OCI-LY7 (cell line): ENCODE data around the gene C15orf62. TPM values are rescaled to one million over a fixed set of nuclear protein-coding genes. Genes with fewer than 3 reads are reported as not detected.

Experiments
- BruUV-seq: library from RNA; stranded (reverse); fragments of 400-500 nt; replicated peaks from 2 replicates; lab custom pipeline; 2021; lab: Mats Ljungman, UMichigan
- CTCF ChIA-PET: fragments of 300-600 bp; sonication (Branson Sonifier 250); formaldehyde crosslinking; loops from one replicate; lab custom pipeline; 2022; ENCODE audit warnings: antibody characterized with exemption; ENCODE audit not compliant: unreplicated experiment; lab: Charles Lee
- POLR2A ChIA-PET: fragments of 300-600 bp; sonication (Branson Sonifier 250); formaldehyde crosslinking; loops from one replicate; lab custom pipeline; 2022; ENCODE audit warnings: antibody characterized with exemption; lab: Charles Lee
- DNase-seq: peaks from one replicate; pipeline ENCODE4 v3.0.0-alpha.2; 2015; ENCODE audit warnings: low spot score
- H2AFZ ChIP-seq: fragments of 200-600 bp; sonication (generic), shearing (Covaris generic); 2 replicates; pipeline ENCODE4 v1.6.1; 2014; ENCODE audit warnings: mild to moderate bottlenecking, antibody characterized with exemption, low read length, moderate library complexity
- H3K27ac ChIP-seq: fragments of 200-600 bp; sonication (generic); 2 replicates; pipeline ENCODE4 v1.5.1; 2014; ENCODE audit warnings: mixed run types, low read depth, mild to moderate bottlenecking, moderate library complexity, low read length, inconsistent platforms; ENCODE audit not compliant: poor library complexity, severe bottlenecking
- H3K36me3 ChIP-seq: fragments of 200-600 bp; sonication (generic); 2 replicates; pipeline ENCODE4 v1.6.1; 2014; ENCODE audit warnings: mild to moderate bottlenecking, antibody characterized with exemption, low read length, moderate library complexity, mixed read lengths; ENCODE audit not compliant: insufficient read depth
- H3K4me1 ChIP-seq: fragments of 200-600 bp; sonication (generic); 2 replicates; pipeline ENCODE4 v1.5.1; 2014; ENCODE audit warnings: mild to moderate bottlenecking, low read length; ENCODE audit not compliant: insufficient read depth, poor library complexity, severe bottlenecking
- H3K4me2 ChIP-seq: fragments of 200-600 bp; sonication (generic); 2 replicates; pipeline ENCODE4 v1.6.1; 2014; ENCODE audit warnings: mild to moderate bottlenecking, low read length
- H3K4me3 ChIP-seq: fragments of 200-600 bp; sonication (generic); 2 replicates; pipeline ENCODE4 v1.5.1; 2014; ENCODE audit warnings: mild to moderate bottlenecking, low read depth, low read length; ENCODE audit not compliant: poor library complexity, severe bottlenecking
- H3K79me2 ChIP-seq: fragments of 200-600 bp; sonication (generic); 2 replicates; pipeline ENCODE4 v1.6.1; 2016; ENCODE audit warnings: low read depth, mild to moderate bottlenecking, low read length, moderate library complexity, mixed read lengths; ENCODE audit not compliant: insufficient read depth
- H3K9me2 ChIP-seq: fragments of 200-600 bp; sonication (generic); 2 replicates; pipeline ENCODE4 v1.6.1; 2016; ENCODE audit warnings: mild to moderate bottlenecking, low read length, mixed read lengths; ENCODE audit not compliant: insufficient read depth
- H3K9me3 ChIP-seq: fragments of 200-600 bp; sonication (generic); 2 replicates; pipeline ENCODE4 v1.6.1; 2014; ENCODE audit warnings: mild to moderate bottlenecking, mixed run types, low read length, mixed read lengths
- H4K20me1 ChIP-seq: fragments of 200-600 bp; sonication (generic); 2 replicates; pipeline ENCODE4 v1.6.1; 2014; ENCODE audit warnings: mild to moderate bottlenecking, antibody characterized with exemption, low read length, moderate library complexity, mixed read lengths; ENCODE audit not compliant: insufficient read depth
- EZH2phosphoT487 ChIP-seq: fragments of 200-600 bp; sonication (generic); IDR thresholded peaks from 2 replicates; pipeline ENCODE4 v1.6.1; 2018; ENCODE audit warnings: low read depth, borderline replicate concordance, mild to moderate bottlenecking, mixed run types, antibody characterized with exemption, low read length, moderate library complexity, mixed read lengths
- intact Hi-C: fragments of 100-400 bp; cut with micrococcal nuclease; formaldehyde crosslinking; loops from one replicate; pipeline ENCODE4 v1.10.0; 2022; ENCODE audit not compliant: unreplicated experiment
- total RNA-seq, 2 experiments: library from RNA; depleted of rRNA in 1 of 2; stranded (reverse); fragments of >200 nt in 1 of 2; shearing (Covaris generic) in 1 of 2; gene quantifications; 2 replicates each; pipeline ENCODE4 v1.2.3, GENCODE V29; 2014 to 2022
- TF ChIP-seq, protein P1 (sequence below): fragments of 200-600 bp; sonication (generic); conservative IDR thresholded peaks from 2 replicates; pipeline ENCODE4 v1.5.1; 2014; ENCODE audit warnings: mild to moderate bottlenecking, antibody characterized with exemption, low read length, moderate library complexity, mixed read lengths

C15orf62 gene
- total RNA-seq, 2 experiments from 2014 or later, result 2.7 to 4.7 TPM

- H3K79me2 ChIP-seq, result peaks cover 4% of the 10 kb centered on the region; the same call in 1 of the 2 replicates
- ChIA-PET CTCF (no interaction called here), POLR2A (no interaction called here)
- H3K9me3 ChIP-seq, result no peaks in the 10 kb centered on the region
- H4K20me1 ChIP-seq, result no peaks in the 10 kb centered on the region
- no peak for DNase-seq
- intact Hi-C loops, result loop anchor here (5.0 kb wide), 2 partner anchors 125 to 175 kb away; partner anchors contain the start of genes KNL1 and VPS18
- TF ChIP-seq, protein P1, sequence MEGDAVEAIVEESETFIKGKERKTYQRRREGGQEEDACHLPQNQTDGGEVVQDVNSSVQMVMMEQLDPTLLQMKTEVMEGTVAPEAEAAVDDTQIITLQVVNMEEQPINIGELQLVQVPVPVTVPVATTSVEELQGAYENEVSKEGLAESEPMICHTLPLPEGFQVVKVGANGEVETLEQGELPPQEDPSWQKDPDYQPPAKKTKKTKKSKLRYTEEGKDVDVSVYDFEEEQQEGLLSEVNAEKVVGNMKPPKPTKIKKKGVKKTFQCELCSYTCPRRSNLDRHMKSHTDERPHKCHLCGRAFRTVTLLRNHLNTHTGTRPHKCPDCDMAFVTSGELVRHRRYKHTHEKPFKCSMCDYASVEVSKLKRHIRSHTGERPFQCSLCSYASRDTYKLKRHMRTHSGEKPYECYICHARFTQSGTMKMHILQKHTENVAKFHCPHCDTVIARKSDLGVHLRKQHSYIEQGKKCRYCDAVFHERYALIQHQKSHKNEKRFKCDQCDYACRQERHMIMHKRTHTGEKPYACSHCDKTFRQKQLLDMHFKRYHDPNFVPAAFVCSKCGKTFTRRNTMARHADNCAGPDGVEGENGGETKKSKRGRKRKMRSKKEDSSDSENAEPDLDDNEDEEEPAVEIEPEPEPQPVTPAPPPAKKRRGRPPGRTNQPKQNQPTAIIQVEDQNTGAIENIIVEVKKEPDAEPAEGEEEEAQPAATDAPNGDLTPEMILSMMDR, result no peak
- TF ChIP-seq EZH2phosphoT487, result no peak
- H3K27ac ChIP-seq, result no peak overlapping the region
- no peak overlapping the region for H3K4me2 ChIP-seq
- H3K4me3 ChIP-seq, result no peak overlapping the region
- H3K4me1 ChIP-seq, result peaks cover 66% of the 10 kb centered on the region
- peaks cover 37% of the 10 kb centered on the region; the same call in 1 of the 2 replicates for H3K36me3 ChIP-seq
- no peak overlapping the region for H2AFZ ChIP-seq
- H3K9me2 ChIP-seq, result no peaks in the 10 kb centered on the region
- no TSS peak for BruUV-seq
Observed at GRCh38 chr15:40766906-40767837, 2.6 kb upstream of the C15orf62 start.

- POLR2A ChIA-PET, result interaction anchor here (1.3 to 2.1 kb wide), 3 partner anchors 11 to 199 kb away, joined by 3 to 11 read pairs (median 4); partner anchors contain the start of gene RPUSD2
- Histone ChIP-seq H3K4me2 (peak overlapping the region; percentile 80), H3K27ac (peak overlapping the region; percentile 97), H3K4me3 (no peak overlapping the region), H3K9me3 (no peaks in the 10 kb centered on the region), H2AFZ (no peak overlapping the region), H4K20me1 (no peaks in the 10 kb centered on the region), H3K79me2 (peaks cover 4% of the 10 kb centered on the region; the same call in 1 of the 2 replicates), H3K36me3 (peaks cover 41% of the 10 kb centered on the region; the same call in 1 of the 2 replicates), H3K4me1 (peaks cover 65% of the 10 kb centered on the region), H3K9me2 (no peaks in the 10 kb centered on the region)
- no TSS peak for BruUV-seq
- no peak for TF ChIP-seq EZH2phosphoT487
- TF ChIP-seq, protein P1, result no peak
- intact Hi-C loops, result loop anchor here (2.0 to 5.0 kb wide), 4 partner anchors 39 to 176 kb away; partner anchors contain the start of genes DNAJC17, KNL1, RAD51 and VPS18
- CTCF ChIA-PET, result interaction anchor here (1.6 kb wide), 1 partner anchor 21 kb away, joined by 5 read pairs; no protein-coding TSS in a partner anchor
- no peak for DNase-seq
Observed at GRCh38 chr15:40767838-40768500, 1.8 kb upstream of the C15orf62 start.
